ENCODE results near the gene PAM16.

The PAM16 gene

GRCh38 chr16:4319454-4320421 lies 31.4 kb downstream of the PAM16 start:
- no peak for DNase-seq (ENCODE audit: low spot score)

- DNase-seq (ENCODE audit: low spot score): no peak
Measured at GRCh38 chr16:4318967-4319366, 32.2 kb downstream of the PAM16 start.

- DNase-seq (ENCODE audit: low spot score): no peak
Measured at GRCh38 chr16:4318451-4318910, 32.6 kb downstream of the PAM16 start.

GRCh38 chr16:4317532-4318450 lies 33.3 kb downstream of the PAM16 start:
- DNase-seq (ENCODE audit: low spot score): no peak

GRCh38 chr16:4316864-4317531 lies 34.1 kb downstream of the PAM16 start:
- peak; percentile 75 for DNase-seq (ENCODE audit: low spot score)

GRCh38 chr16:4316108-4316863 lies 34.8 kb downstream of the PAM16 start:
- DNase-seq (ENCODE audit: low spot score): peak; percentile 74

- DNase-seq (ENCODE audit: low spot score): peak; percentile 90
Measured at GRCh38 chr16:4315186-4316107, 35.7 kb downstream of the PAM16 start, which contains the start of gene GLIS2. Gene GLIS2, plus strand, starts transcription at chr16:4316067. Its CDS starts 16,214 bp downstream, at chr16:4332281.

GRCh38 chr16:4314532-4315185 lies 36.5 kb downstream of the PAM16 start:
- DNase-seq (ENCODE audit: low spot score): peak; percentile 61

- no peak for DNase-seq (ENCODE audit: low spot score)
Measured at GRCh38 chr16:4313563-4314531, 37.3 kb downstream of the PAM16 start.

GRCh38 chr16:4309833-4310266 lies 41.3 kb downstream of the PAM16 start:
- peak; percentile 66 for DNase-seq (ENCODE audit: low spot score)

- DNase-seq (ENCODE audit: low spot score): no peak
Measured at GRCh38 chr16:4309102-4309832, 41.9 kb downstream of the PAM16 start.

- no peak for DNase-seq (ENCODE audit: low spot score)
Measured at GRCh38 chr16:4307215-4308037, 43.7 kb downstream of the PAM16 start.

- DNase-seq (ENCODE audit: low spot score): no peak
Measured at GRCh38 chr16:4306470-4307214, 44.5 kb downstream of the PAM16 start.

- DNase-seq (ENCODE audit: low spot score): peak; percentile 25
Measured at GRCh38 chr16:4303973-4304372, 47.1 kb downstream of the PAM16 start.

GRCh38 chr16:4301968-4302367 lies 49.2 kb downstream of the PAM16 start:
- DNase-seq (ENCODE audit: low spot score): no peak

GRCh38 chr16:4301177-4301576 lies 49.9 kb downstream of the PAM16 start:
- DNase-seq (ENCODE audit: low spot score): no peak
